ENCODE measurements around the gene POU2F1. TPM values are rescaled to one million over a fixed set of nuclear protein-coding genes. Genes with fewer than 3 reads are reported as not detected.

Gene POU2F1
- total and polyA plus RNA-seq, 8 donors: 1.2 to 36.2 (median 7.7) TPM

- peaks cover 0 to 16% (median 4%) of the 10 kb centered on the region in 3 donors for H3K27me3 ChIP-seq
- no peaks in the 10 kb centered on the region for H3K36me3 ChIP-seq
- no peak for DNase-seq
- H3K9me3 ChIP-seq: no peaks in the 10 kb centered on the region
- TF ChIP-seq POLR2AphosphoS5 (IDR thresholded peaks at IDR 0.05): no peak
- TF ChIP-seq EP300 (IDR thresholded peaks at IDR 0.05): no peak
- TF ChIP-seq CTCF (IDR thresholded peaks at IDR 0.05): no peak
- no peak for TF ChIP-seq POLR2A (IDR thresholded peaks at IDR 0.05)
- no peak overlapping the region for H3K27ac ChIP-seq
- H3K4me1 ChIP-seq: peaks cover 4 to 6% (median 5%) of the 10 kb centered on the region in 4 donors
- 67 to 86% (median 80%) methylated on average over 3 to 6 of the region's 6 CpGs for WGBS, 5 donors
- H3K4me3 ChIP-seq: no peak overlapping the region
- intact Hi-C loops (cut with DNase I; ENCODE audit: low total_unique reads): loop anchor here (10.0 kb wide), 1 partner anchor 100 kb away; no protein-coding TSS in a partner anchor
Observed at GRCh38 chr1:167434306-167434705, 213.6 kb downstream of the POU2F1 start.

- intact Hi-C loops (cut with DNase I; ENCODE audit: low total_unique reads): loop anchor here (5.0 to 10.0 kb wide), 2 partner anchors 99 to 363 kb away; no protein-coding TSS in a partner anchor
- Histone ChIP-seq H3K4me1 (peaks cover 9 to 12% (median 11%) of the 10 kb centered on the region in 4 donors), H3K9me3 (no peaks in the 10 kb centered on the region), H3K27me3 (peaks cover 0 to 28% (median 6%) of the 10 kb centered on the region in 3 donors), H3K27ac (no peak overlapping the region), H3K4me3 (no peak overlapping the region), H3K36me3 (no peaks in the 10 kb centered on the region)
- 88 to 99% (median 95%) methylated on average over 4 of the region's 4 CpGs for WGBS, 5 donors
- DNase-seq: no peak
- TF ChIP-seq EP300 (IDR thresholded peaks at IDR 0.05) (no peak), CTCF (IDR thresholded peaks at IDR 0.05) (no peak), POLR2AphosphoS5 (IDR thresholded peaks at IDR 0.05) (no peak), POLR2A (IDR thresholded peaks at IDR 0.05) (no peak)
Observed at GRCh38 chr1:167435484-167435883, 214.8 kb downstream of the POU2F1 start.

GRCh38 chr1:167438171-167439138 is 217.8 kb downstream of the POU2F1 start:
- H3K27me3 ChIP-seq: peaks cover 0 to 30% (median 6%) of the 10 kb centered on the region in 3 donors
- intact Hi-C loops (cut with DNase I; ENCODE audit: low total_unique reads): loop anchor here (5.0 to 10.0 kb wide), 2 partner anchors 96 to 366 kb away; no protein-coding TSS in a partner anchor
- peak overlapping the region in 1 of 4 donors; percentile 47 for H3K4me3 ChIP-seq
- H3K27ac ChIP-seq: no peak overlapping the region
- no peaks in the 10 kb centered on the region for H3K9me3 ChIP-seq
- DNase-seq: peak in 1 of 2 donors; percentile 27
- 77 to 88% (median 79%) methylated on average over 13 to 17 of the region's 17 CpGs for WGBS, 5 donors
- H3K36me3 ChIP-seq: no peaks in the 10 kb centered on the region
- H3K4me1 ChIP-seq: peaks cover 9 to 12% (median 11%) of the 10 kb centered on the region in 4 donors
- TF ChIP-seq CTCF (IDR thresholded peaks at IDR 0.05) (no peak), EP300 (IDR thresholded peaks at IDR 0.05) (no peak), POLR2A (IDR thresholded peaks at IDR 0.05) (no peak), POLR2AphosphoS5 (IDR thresholded peaks at IDR 0.05) (no peak)

- TF ChIP-seq POLR2AphosphoS5 (IDR thresholded peaks at IDR 0.05): no peak
- TF ChIP-seq POLR2A (IDR thresholded peaks at IDR 0.05): no peak
- no peak for TF ChIP-seq EP300 (IDR thresholded peaks at IDR 0.05)
- TF ChIP-seq CTCF (IDR thresholded peaks at IDR 0.05): no peak
- 8 to 21% (median 13%) methylated on average over 35 to 49 of the region's 49 CpGs for WGBS, 5 donors
- H3K4me1 ChIP-seq: peaks cover 9 to 12% (median 11%) of the 10 kb centered on the region in 4 donors
- H3K9me3 ChIP-seq: no peaks in the 10 kb centered on the region
- no peak overlapping the region for H3K27ac ChIP-seq
- H3K4me3 ChIP-seq: peak overlapping the region; percentile 35 to 50 (median 42)
- peaks cover 0 to 30% (median 6%) of the 10 kb centered on the region in 3 donors for H3K27me3 ChIP-seq
- intact Hi-C loops (cut with DNase I; ENCODE audit: low total_unique reads): loop anchor here (5.0 to 10.0 kb wide), 2 partner anchors 95 to 367 kb away; no protein-coding TSS in a partner anchor
- H3K36me3 ChIP-seq: no peaks in the 10 kb centered on the region
- peak in 1 of 2 donors; percentile 79 for DNase-seq
Observed at GRCh38 chr1:167439301-167439988, 218.8 kb downstream of the POU2F1 start.

Measured in stomach (tissue), 9 donors.